GM19397 (cell line): ENCODE measurements around the gene MTHFR.

Source experiments
- ATAC-seq: cut with Tn5 transposase; IDR thresholded peaks from one replicate; pipeline ENCODE4 v1.9.1; 2021; ENCODE audit warnings: mild to moderate bottlenecking, moderate library complexity; ENCODE audit not compliant: unreplicated experiment

Gene MTHFR

DNA sequence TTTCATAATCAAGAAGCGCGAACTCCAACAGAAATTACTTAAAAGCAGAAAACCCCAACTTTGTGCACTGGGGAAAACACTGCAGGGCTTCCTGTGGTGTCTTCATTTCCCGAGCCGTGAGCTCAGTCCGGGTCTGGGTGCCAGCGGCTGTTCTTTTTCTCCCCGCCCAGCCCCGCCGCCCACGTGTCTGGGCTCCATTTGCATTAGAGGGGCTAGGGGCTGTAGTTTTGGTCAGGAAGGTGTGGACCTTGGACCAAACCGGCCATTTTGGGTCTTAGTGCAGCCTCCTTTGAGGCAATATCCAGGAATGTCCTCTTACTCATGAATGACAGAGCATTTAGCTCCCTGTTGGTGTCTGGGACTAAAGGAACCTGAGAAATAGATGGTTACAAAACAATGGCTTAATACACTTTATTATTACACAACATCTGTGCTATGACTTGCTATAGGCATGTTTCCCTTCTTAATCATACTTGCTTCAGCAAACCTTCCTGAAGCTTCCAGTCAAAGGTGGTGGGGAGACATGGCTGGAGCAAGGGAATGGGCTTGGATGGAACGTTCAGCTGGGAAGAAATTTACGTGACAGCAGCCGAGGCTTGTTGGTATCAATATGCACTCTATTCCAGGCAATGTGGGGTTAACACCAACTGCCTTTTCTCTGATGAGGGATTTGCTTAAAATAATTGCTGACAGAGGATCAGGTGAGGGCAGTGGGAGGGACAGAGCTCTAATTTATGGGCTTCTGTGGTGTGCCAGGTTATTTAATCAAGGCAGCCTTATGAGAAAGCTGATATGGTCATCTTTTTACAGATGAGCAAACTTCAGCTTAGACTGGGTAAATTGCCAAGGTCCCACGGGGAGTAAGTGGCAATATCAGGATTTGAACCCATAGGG, 68.8 kb downstream of the MTHFR start:
- no peak for ATAC-seq

GRCh38 chr1:11735854-11736745, 69.7 kb downstream of the MTHFR start, which contains the start of gene AGTRAP:
TSS of gene AGTRAP (plus strand) at chr1:11736136. CDS start at chr1:11736209, 73 bp downstream.
- ATAC-seq: peak; percentile 59
